Skeletal muscle satellite cell (primary cell): ENCODE results near the gene FANK1.

ENCODE experiments used
- H3K27me3 ChIP-seq: 2 replicates; pipeline ENCODE4 v1.7.0; 2013; ENCODE audit warnings: low read length; ENCODE audit not compliant: control insufficient read depth, insufficient read depth
- H3K36me3 ChIP-seq: 2 replicates; pipeline ENCODE4 v1.7.0; 2013; ENCODE audit warnings: mild to moderate bottlenecking, control low read depth, low read length; ENCODE audit not compliant: insufficient read depth
- H3K4me1 ChIP-seq: 2 replicates; pipeline ENCODE4 v1.7.0; 2013; ENCODE audit warnings: low read length; ENCODE audit not compliant: control insufficient read depth, insufficient read depth
- H3K4me2 ChIP-seq: 2 replicates; pipeline ENCODE4 v1.7.0; 2013; ENCODE audit warnings: mild to moderate bottlenecking, low read length
- H3K4me3 ChIP-seq: 2 replicates; pipeline ENCODE4 v1.7.0; 2013; ENCODE audit warnings: low read length
- H3K9ac ChIP-seq: 2 replicates; pipeline ENCODE4 v1.7.0; 2013; ENCODE audit warnings: mild to moderate bottlenecking, low read depth, low read length, moderate library complexity
- H3K9me3 ChIP-seq: replicated peaks from 2 replicates; pipeline ENCODE4 v1.7.0; 2013; ENCODE audit warnings: mild to moderate bottlenecking, control low read depth, low read length

FANK1 gene

DNA sequence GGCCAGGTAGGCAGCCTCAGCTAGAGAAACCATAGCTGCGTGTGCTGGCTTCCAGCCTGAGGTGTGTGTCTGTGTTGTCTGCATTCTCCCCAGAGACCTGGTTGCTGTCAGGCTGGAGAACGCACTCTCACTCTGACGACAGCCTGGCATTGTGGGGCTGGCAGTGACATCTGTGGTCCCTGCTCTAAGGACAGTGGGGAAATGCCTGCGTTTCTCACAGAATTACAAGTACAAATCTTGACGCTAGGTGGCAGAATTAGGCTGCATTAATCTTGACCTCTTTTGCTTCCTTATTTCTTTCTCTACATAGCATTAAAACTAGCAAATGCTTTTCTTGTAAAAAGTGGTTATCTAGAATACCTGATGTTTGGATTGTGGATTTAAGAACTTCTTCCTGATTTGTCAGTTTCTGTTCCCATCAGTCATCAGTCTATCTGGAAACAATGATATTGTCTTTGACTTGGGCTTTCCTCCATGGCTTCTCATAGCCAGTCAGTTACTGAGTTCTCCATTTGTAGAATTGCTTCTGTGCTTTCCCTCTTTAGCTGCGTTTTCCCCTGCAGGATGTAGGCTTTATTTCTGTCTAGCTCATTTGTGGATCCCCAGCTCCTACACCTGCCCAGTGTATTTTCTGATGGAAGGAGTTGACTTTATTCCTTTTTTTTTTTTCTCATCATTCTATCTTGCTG is 86.0 kb downstream of the FANK1 start:
- H3K4me1 ChIP-seq: peaks cover 37% of the 10 kb centered on the region
- H3K27me3 ChIP-seq: no peaks in the 10 kb centered on the region
- no peak overlapping the region for H3K4me3 ChIP-seq
- H3K9me3 ChIP-seq: no peaks in the 10 kb centered on the region
- no peaks in the 10 kb centered on the region for H3K36me3 ChIP-seq
- no peak overlapping the region for H3K9ac ChIP-seq
- no peak overlapping the region for H3K4me2 ChIP-seq

DNA sequence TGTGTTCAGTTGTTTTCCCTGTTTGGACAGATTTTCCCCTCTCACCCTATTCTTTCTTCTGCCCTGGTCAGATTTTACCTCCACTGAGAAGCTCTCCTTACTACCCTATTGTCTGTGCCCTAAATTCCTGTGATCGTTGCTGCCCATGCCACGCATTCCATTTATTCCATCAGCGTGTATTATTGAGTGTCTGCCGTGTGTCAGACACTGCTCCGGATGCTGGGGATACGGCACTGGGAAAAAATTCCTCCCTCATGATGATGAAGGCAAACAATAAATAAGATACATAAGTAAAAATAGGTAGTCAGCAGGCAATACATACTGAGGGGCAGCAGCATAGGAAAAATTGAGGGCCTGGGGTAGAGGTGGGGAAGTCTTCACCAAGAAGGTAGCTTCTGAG is 86.8 kb downstream of the FANK1 start:
- Histone ChIP-seq H3K4me1 (peaks cover 37% of the 10 kb centered on the region), H3K9ac (no peak overlapping the region), H3K36me3 (no peaks in the 10 kb centered on the region), H3K9me3 (no peaks in the 10 kb centered on the region), H3K27me3 (no peaks in the 10 kb centered on the region), H3K4me2 (no peak overlapping the region), H3K4me3 (no peak overlapping the region)

DNA sequence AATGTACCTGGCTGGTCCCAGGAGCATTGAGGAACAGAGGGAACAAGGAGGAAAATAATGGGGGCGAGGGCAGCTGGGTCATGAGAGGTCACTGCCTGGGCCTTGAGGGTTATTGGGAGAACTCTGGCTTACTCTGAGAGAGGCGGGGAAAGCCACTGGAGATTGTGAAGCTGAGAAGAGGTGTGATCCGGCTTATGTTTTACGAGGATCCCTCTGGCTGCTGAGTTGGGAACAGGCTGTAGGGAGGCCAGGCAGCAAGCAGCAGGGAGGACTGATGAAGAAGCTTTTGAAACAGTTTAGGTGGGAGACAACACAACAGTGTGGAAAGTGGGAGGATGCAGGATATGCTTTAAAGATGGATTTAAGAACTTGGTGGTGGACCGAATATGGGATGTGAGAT is 87.3 kb downstream of the FANK1 start:
- Histone ChIP-seq H3K4me3 (no peak overlapping the region), H3K4me2 (no peak overlapping the region), H3K4me1 (peaks cover 37% of the 10 kb centered on the region), H3K9me3 (no peaks in the 10 kb centered on the region), H3K27me3 (no peaks in the 10 kb centered on the region), H3K36me3 (no peaks in the 10 kb centered on the region), H3K9ac (no peak overlapping the region)

DNA sequence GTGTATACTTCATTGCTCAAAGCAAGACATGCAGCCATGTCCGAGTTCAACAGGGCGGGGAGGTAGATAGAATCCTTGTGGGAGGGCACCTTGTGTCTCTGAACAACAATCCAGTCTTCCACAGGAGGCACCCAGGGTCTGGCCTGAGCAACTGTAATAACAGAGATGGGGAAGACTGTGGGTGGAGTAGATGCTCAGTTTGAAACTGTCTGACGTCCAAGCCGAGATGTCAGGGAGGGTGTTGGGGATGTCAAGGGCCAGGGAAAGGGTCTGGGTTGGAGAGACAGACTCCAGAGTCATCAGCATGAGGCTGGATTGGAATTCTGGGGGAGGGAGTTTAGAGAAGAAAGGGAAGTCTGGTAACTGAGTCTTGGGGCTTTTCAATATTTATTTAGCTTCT is 88.0 kb downstream of the FANK1 start:
- no peaks in the 10 kb centered on the region for H3K9me3 ChIP-seq
- H3K4me3 ChIP-seq: no peak overlapping the region
- no peaks in the 10 kb centered on the region for H3K36me3 ChIP-seq
- H3K27me3 ChIP-seq: no peaks in the 10 kb centered on the region
- H3K9ac ChIP-seq: no peak overlapping the region
- H3K4me2 ChIP-seq: no peak overlapping the region
- H3K4me1 ChIP-seq: peaks cover 37% of the 10 kb centered on the region

DNA sequence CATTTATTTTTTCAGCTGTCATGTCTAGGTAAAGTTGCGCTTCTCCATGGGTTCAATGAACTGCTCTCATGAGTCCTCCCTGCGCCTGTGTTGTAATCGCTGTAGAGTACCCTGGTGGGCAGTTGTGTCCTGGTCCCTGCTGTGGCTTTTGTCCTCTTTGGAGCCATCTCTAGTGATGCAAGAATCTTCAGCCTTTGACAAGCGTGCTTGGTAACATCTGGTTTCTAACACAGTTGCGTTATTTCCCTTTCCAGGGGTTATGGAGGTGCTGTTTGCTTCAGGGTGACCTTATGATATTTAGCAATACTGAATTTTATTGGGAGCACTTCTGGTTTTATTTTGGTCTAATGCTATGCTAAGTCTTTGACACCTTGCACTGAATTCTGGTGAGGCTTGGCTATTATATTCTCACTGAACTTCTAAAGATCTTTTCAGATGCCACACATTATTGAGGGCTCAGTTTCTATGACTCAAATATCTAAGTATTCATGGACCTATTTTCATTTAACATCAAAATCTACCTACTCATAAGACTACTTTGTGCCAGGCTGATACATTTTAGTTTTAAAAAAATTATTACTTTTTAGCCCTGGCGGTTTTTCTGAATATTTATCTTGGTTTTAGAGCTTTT is 88.6 kb downstream of the FANK1 start:
- Histone ChIP-seq H3K9ac (no peak overlapping the region), H3K4me1 (peaks cover 37% of the 10 kb centered on the region), H3K36me3 (no peaks in the 10 kb centered on the region), H3K4me3 (no peak overlapping the region), H3K4me2 (no peak overlapping the region), H3K27me3 (no peaks in the 10 kb centered on the region), H3K9me3 (no peaks in the 10 kb centered on the region)

DNA sequence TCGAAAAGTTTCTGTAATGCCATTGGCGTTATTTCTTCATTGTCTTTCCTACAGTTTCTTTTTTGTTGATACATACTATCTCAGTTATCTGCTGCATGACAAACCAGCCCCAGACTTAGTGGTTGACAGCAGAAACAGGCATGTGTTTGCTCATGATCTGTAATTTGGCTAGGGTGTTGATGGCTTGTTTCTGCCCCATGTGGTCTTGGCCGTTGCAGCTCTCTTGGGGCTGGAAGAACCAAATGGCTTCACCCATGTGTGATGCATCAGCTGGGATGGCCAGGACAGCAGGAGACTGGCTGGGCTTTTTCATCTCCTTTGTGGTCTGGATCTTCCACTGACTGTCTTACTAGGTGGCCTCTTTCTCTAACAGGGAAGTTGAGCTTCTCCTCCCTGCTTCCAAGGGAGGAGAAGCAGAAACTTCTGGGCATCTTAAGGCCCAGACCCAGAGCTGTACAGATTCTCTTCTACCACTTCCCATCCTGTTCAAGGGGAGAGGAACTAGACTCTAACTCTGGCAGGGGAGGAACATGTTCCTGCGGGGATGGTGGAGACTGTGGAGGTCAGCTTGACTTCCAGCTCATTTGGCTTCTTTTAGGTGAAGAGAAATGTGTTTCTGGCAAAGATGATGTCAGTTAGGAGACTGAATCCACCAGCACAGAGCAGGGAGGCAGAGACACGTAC is 89.3 kb downstream of the FANK1 start:
- Histone ChIP-seq H3K4me3 (no peak overlapping the region), H3K36me3 (no peaks in the 10 kb centered on the region), H3K4me1 (peaks cover 33% of the 10 kb centered on the region), H3K27me3 (no peaks in the 10 kb centered on the region), H3K9ac (no peak overlapping the region), H3K4me2 (no peak overlapping the region), H3K9me3 (no peaks in the 10 kb centered on the region)

DNA sequence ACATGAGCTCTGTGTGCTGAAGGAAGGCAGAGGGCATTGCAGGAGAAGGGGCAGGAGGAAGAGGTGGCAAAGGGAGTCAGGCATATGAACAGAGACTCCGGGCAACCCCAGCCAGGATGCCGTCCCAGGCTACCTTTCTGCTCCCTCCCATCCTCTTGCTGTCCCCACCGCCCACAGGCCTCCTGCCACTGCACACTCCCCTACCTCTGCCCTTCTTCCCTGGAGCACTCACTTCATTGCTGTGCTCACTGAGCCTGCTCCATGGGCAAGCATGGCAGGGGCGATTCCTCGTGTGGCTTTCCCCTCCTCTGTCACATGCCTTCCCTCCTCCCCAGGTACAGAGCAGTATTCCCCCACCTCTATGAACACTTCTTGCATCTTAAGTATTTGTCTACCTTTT is 93.4 kb downstream of the FANK1 start:
- H3K4me3 ChIP-seq: no peak overlapping the region
- H3K27me3 ChIP-seq: no peaks in the 10 kb centered on the region
- H3K9ac ChIP-seq: no peak overlapping the region
- H3K36me3 ChIP-seq: no peaks in the 10 kb centered on the region
- H3K4me1 ChIP-seq: peaks cover 11% of the 10 kb centered on the region
- H3K9me3 ChIP-seq: no peaks in the 10 kb centered on the region
- H3K4me2 ChIP-seq: no peak overlapping the region

DNA sequence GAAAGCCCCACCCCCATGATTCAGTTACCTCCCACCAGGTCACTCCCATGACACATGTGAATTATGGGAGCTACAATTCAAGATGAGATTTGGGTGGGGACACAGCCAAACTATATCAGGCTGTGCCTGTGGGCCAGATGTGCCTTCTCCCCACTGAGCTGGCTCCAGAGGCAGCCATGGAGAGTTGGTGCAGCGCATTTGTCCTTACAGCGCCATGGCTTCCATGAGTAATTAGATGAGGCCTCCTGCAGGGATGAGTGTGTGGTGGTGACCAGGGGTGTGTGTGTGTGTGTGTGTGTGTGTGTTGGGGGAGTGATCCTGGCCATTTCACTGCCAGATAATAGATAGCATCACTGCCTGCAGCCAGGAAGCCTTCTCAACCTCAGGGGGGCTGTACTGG is 94.6 kb downstream of the FANK1 start:
- Histone ChIP-seq H3K4me2 (no peak overlapping the region), H3K36me3 (no peaks in the 10 kb centered on the region), H3K4me1 (no peaks in the 10 kb centered on the region), H3K4me3 (no peak overlapping the region), H3K9me3 (no peaks in the 10 kb centered on the region), H3K9ac (no peak overlapping the region), H3K27me3 (no peaks in the 10 kb centered on the region)

DNA sequence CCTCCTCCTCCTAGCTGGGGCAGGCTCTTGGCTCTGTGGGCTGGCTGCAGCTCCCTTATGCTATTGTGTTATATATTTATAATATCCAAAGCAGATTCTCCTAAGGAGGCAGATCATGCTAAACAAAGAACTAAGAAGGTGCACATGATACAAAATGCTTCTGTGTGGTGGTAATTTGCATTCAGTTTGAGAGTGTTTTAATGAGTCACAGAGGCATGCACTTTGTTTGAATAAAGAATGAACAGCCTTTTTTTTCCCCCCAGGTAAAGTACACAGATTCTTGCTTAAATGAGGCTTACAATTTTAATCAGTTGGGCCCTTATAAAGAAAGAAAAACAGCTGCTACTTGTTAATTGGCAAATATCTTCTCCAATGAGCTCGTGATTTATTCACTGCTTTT is 95.0 kb downstream of the FANK1 start:
- H3K9ac ChIP-seq: no peak overlapping the region

DNA sequence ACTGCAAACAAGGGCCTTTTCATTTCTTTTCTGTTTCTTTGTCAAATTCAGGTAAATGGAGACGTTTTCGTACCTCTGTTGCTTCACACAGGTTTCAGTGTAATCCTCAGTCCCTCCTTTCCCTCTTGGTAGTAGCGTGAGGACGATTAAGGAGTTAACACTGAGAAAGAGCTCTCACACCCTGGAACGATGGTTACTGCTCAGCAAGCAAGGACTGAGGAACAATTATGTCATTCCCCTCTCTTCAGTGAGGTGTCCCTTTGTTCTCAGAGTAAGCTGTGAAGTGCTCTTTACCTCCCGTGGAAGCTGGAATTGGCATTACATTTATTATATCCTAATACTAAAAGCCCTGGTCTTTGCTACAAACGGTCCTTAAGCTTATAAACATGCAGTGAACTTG is 95.9 kb downstream of the FANK1 start:
- Histone ChIP-seq H3K4me2 (no peak overlapping the region), H3K9ac (no peak overlapping the region)

More for the DNA sequence above, 95.0 kb downstream of the FANK1 start:
- Histone ChIP-seq H3K4me2 (no peak overlapping the region), H3K9me3 (no peaks in the 10 kb centered on the region), H3K36me3 (no peaks in the 10 kb centered on the region), H3K4me3 (no peak overlapping the region), H3K27me3 (no peaks in the 10 kb centered on the region), H3K4me1 (no peaks in the 10 kb centered on the region)

DNA sequence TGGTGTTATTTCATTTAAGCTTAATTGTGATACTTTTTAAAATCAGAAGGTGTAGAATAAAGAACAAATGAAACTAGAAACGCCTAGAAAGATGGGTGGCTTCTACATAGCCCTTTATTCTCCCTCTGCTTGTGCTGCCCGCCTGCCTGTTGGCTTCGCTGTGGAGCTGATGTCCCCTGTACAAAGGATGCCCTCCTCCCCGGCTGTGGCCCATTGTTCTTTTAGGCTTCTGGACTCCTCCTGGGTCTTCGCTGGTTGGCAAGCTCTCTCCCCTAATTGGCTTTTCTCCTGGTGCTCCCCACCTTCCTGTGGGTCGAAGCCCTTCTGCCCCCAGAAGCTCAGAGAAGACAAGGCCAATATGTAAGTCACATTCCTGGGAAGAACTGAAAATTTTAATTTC is 98.2 kb downstream of the FANK1 start:
- Histone ChIP-seq H3K4me1 (no peaks in the 10 kb centered on the region), H3K36me3 (no peaks in the 10 kb centered on the region), H3K27me3 (no peaks in the 10 kb centered on the region), H3K4me3 (no peak overlapping the region), H3K9me3 (no peaks in the 10 kb centered on the region), H3K4me2 (no peak overlapping the region), H3K9ac (no peak overlapping the region)

More for the DNA sequence above, 95.9 kb downstream of the FANK1 start:
- H3K27me3 ChIP-seq: no peaks in the 10 kb centered on the region
- no peaks in the 10 kb centered on the region for H3K36me3 ChIP-seq
- H3K4me1 ChIP-seq: no peaks in the 10 kb centered on the region
- no peaks in the 10 kb centered on the region for H3K9me3 ChIP-seq
- no peak overlapping the region for H3K4me3 ChIP-seq
